ENCODE measurements around the gene ZC3H4.
"Not testable (repeated sequence)": the region's sequence is repeated elsewhere in the genome, so short reads cannot be mapped to it uniquely, and the experiment has no call there.

Gene ZC3H4

GRCh38 chr19:47066376-47067214, 47.0 kb downstream of the ZC3H4 start:
- no peak for TF ChIP-seq CTCF (conservative IDR thresholded peaks at IDR 0.05; ENCODE audit: low read depth, low read length)
- H3K4me3 ChIP-seq (ENCODE audit: low read length): no peak overlapping the region
- DNase-seq (ENCODE audit: low read depth): no peak

DNA sequence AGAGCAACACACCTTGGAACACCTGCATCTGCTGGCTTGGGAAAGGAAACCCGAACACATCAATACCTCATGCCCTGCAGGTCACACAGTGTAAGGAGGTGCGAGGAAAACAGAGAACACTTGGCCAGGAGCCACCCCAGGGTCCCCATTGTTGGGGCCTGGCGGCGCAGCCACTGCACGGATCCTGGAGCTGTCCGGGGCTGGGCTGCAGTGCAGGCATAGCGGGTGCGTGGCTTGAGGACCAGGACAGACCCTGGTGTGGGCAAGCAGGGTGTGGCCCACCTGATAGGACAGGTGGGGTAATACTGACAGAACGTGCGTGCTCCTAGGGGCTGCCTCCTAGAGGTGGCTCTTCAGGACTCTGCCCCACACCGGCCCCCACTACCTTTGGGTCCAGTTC, 48.3 kb downstream of the ZC3H4 start:
- TF ChIP-seq CTCF (conservative IDR thresholded peaks at IDR 0.05; ENCODE audit: low read depth, low read length): no peak
- DNase-seq (ENCODE audit: low read depth): no peak
- no peak overlapping the region for H3K4me3 ChIP-seq (ENCODE audit: low read length)

DNA sequence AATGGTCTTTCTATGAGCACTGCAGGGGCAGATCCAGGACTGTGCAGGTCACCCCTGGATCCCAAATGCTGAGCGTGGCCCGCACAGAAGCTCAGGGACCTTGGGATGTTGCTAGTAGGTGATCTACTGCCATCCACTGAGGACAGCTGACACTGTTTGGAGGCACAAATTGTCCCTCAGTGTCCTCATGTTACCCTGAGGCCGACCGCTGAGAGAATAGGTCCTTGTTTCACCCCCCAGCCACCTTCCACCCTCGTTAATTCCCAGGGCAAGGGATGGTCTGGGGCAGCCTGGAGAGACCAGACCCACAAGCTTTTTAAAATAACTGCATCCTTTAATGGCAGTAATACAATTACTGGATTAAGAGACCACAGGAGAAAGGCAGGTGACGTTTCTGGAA, 49.7 kb downstream of the ZC3H4 start:
- TF ChIP-seq CTCF (conservative IDR thresholded peaks at IDR 0.05; ENCODE audit: low read depth, low read length): no peak
- no peak for DNase-seq (ENCODE audit: low read depth)

DNA sequence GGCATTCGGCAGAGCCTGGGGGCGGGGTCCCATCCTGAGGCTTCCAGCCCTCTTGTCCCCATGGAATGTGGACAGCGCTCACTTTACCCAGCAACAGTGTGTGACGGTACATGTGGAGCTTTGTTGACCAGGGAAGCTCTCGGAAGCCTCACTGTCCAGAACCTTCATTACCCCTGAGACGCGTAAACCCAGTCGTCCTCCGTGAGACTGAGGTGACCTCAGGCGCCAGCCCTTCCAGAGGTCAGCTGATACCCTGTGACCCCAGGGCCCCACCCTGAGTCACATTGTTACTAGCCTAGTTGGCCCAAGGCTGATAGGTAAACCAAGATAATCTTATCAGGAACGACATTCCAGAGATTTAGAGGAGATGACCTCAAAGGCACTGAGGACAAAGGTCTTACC, 55.0 kb downstream of the ZC3H4 start:
- no peak overlapping the region for H3K4me3 ChIP-seq (ENCODE audit: low read length)
- DNase-seq (ENCODE audit: low read depth): no peak
- no peak for TF ChIP-seq CTCF (conservative IDR thresholded peaks at IDR 0.05; ENCODE audit: low read depth, low read length)

More for the DNA sequence above, 49.7 kb downstream of the ZC3H4 start:
- H3K4me3 ChIP-seq (ENCODE audit: low read length): no peak overlapping the region

DNA sequence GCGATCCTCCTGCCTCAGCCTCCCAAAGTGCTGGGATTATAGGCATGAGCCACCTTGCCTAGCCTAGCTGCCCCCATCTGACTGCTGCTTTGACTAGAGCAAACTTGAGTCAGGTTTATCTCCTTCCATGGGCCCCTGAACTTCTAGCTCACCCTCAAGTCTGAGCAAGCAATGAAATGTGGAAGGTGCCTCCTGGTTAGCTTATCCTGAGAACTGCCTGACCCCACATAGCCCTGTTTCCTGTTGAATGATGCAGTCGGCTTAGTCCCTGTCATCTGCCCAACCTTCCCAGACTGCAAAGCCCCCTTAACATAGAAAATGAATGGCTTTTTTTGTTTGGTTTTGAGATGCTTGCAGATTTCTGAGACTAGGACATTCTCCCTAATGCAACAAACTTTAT, 56.2 kb downstream of the ZC3H4 start:
- DNase-seq (ENCODE audit: low read depth): no peak
- TF ChIP-seq CTCF (conservative IDR thresholded peaks at IDR 0.05; ENCODE audit: low read depth, low read length): no peak
- no peak overlapping the region for H3K4me3 ChIP-seq (ENCODE audit: low read length)

DNA sequence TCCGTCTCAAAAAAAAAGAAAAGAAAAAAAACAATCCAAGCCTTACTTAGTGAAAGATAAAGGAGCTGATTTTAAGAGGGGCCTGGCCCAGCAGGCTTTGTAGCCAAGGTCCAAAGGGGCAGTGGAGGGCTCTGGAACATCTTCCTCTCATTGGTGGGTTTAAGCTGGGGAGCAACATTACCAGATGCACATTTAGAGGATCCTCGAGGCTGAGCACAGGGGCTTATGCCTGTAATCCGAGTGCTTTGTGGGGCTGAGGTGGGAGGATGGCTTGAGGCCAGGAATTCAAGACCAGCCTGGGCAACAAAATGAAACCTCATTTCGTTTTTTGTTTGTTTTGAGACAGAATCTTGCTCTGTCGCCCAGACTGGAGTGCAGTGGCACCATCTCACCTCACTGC, 57.2 kb downstream of the ZC3H4 start:
- TF ChIP-seq CTCF (conservative IDR thresholded peaks at IDR 0.05; ENCODE audit: low read depth, low read length): no peak

DNA sequence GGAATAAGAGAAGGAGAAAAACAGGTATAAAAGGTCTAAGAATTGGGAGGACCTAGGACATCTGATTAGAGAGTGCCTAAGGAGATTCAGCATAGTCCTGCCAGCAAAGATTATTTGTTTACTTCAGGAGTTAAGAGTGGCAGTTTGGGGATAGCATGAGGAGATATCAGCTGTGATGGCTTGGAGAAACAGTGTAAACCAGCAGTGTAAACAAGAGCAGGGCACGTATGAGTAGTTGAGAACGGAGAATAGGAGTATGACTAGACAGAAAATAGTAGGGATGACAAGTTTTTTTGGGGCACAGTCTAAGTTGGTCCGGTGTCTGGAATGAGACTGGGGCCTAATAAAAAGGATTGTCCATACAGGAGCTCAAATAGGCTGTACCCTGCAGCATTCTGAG, 63.0 kb downstream of the ZC3H4 start:
- DNase-seq (ENCODE audit: low read depth); H3K4me3 ChIP-seq (ENCODE audit: low read length): not testable (repeated sequence)

More for the DNA sequence above, 57.2 kb downstream of the ZC3H4 start:
- no peak overlapping the region for H3K4me3 ChIP-seq (ENCODE audit: low read length)
- DNase-seq (ENCODE audit: low read depth): no peak
